DLD1 (cell line): Measurements from ENCODE around the gene DOLPP1.

Experiments
- in situ Hi-C: cut with HindIII; loops from 2 replicates; pipeline ENCODE4 v1.10.0; 2017; ENCODE audit warnings: low sequenced_read_pairs

The DOLPP1 gene

DNA sequence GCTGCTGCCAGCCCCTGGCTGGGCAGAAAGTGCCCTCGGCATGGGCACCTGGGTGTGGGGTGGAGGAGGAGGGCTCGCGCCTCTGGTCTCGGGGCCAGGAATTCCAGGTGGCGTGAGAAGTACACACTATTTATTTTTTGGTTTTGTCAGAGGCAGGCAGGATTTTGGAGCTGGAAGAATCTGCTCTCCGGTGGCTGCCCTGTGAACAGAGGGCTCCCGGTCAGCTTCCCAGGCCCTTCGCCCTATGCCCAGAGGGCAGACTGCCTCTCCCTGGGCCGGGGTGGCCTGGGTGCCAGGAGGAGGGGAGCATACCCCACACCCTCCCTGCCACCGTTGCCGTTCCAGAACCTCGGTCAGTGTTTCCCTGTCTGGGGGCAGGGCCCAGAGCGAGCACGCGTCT lies 8.3 kb downstream of the DOLPP1 start:
- in situ Hi-C loops, result no loop called here

DNA sequence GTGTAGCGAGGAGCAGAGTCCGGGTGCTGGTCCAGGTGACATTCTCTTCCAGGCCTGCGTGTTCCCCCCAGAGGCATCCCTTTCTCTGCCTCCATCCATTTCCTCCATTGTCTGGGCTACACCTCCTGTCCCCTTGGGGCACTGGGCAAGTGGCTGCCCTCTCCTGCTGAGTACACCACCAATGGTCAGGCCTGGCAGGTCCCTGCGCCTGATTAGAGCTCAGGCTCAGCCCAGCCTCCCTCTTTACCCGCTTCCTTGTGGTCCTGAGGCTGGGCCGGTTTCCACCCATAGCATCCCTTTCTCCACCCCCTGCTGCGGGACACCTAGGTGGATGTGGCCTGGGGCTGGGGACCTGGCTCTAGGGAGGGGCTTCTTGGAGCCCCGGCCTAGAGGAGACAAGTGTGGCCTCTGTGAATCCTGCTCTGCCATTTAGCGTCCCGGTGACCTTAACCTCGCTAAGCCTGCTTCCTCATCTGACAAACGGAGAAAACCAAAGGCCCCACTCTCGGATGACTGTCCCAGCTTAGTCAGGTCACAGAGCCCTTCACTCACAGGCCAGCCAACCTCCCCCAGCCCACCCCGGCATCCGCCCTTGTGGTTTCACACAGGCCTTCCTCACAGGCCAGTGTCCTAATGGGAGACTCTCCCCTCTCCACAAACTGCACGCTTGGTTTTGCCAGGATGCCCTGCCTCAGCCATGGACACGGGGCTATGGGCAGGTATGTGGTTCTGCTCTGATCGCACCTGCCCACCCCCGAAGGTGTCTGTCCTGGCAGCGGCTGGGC lies 12.9 kb downstream of the DOLPP1 start:
- in situ Hi-C loops, result no loop called here

DNA sequence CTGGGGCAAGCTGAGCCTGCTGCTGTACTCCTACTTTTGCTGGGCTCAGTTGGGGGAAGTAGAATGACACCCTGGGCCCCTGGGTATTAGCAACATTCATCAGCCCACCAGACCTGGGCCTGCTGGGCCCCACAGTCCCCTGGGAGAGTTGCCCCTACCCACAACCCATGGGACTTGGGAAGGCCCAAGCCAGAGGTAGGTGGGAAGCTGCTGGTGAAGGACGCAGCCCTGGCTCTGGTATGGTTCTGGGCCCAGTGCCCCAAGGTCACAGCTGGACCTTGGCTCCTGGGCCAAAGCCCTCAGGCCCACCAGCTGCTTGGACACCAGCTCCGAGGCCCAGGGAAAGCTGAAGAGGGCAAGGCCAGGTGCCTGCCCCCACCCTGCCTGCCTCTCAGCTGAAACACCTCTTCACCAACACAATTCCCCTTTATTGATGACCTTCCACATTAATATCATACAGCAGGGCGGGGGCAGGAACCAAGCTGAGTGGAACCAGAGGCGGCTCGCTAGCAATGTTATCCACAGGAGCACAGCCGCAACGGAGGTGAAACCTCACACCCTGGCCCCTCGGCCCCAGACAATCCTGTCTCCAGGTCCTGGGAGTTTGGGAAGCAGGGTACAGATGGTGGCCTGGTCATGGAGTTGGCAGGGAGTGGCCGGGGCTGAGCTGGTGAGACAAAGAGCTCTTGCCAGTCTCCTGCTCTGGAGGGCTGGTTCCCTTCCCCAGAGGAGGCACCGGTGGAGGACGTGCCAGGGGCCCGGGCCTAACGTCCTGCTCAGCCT lies 13.7 kb downstream of the DOLPP1 start:
- in situ Hi-C loops, result no loop called here

DNA sequence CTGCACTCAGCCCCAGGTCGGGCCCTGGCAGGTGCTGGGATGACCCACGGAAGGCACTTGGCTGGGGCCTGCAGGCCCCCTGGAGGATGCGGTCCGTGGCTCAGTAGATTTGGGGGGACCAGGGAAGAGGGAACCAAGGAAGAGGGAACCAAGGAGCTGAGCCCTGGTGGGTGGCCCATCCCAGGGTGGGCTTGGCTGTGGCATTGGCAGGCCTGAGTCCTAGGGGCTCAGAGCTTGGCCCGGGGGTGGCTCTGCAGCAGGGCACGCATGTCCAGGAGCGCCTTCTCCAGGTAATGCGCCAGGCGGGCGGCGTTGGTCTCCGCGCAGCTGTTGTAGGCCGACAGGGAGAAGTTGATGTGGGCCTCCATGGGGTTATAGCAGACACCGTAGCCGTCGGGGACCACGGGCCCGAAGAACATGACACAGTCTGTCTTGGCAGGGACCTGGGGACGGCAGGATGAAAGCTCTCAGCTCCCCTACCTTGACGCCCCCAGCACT lies 14.3 kb downstream of the DOLPP1 start:
- in situ Hi-C loops, result no loop called here

DNA sequence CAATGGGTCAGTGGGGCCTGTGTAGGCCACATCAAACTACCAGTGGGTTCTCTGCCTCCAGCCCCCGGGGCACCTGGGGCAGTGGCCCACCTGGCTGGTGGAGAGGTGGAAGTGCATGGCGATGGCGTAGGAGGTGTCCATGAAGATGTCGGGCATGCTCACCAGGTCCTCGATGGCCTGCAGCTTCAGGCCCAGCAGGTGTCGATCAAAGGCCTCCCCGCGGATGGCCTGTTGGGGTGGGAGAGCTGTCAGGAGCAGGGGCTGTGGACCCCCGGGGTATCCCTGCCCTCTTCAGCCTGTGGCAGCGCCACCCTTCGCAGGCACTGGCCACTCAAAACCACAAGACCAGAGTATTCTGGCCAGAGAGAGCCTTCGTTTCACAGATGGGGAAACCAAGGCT lies 15.0 kb downstream of the DOLPP1 start:
- in situ Hi-C loops, result no loop called here

DNA sequence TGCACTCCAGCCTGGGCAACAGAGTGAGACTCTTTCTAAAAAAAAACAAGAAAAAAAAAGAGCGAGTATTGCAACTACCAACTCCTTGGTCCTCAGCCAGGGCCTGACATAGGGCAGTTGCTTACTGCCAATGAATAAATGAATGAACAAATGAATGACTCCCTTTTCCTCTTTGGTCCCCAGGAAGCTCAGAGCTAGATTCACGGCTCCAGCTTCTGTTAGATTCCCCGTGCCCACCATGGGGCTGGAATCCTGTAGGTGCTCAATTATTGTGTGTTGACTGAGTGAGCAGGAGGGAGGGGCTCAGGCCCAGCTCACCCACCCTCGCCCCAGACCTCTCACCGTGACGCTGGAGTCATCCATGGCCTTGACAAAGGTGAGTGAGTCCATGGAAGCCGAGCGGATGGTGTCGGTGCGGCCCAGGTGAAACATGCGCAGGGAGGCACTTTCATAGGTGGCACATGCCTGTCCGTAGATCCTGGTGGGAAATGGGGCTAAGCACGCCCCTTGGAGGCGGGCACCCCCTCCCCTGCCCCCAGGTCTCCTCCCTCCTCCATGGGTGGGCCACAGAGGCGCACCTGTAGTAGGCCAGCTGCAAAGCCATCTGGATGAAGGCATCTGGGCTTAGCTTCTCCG lies 16.9 kb downstream of the DOLPP1 start:
- in situ Hi-C loops, result no loop called here

DNA sequence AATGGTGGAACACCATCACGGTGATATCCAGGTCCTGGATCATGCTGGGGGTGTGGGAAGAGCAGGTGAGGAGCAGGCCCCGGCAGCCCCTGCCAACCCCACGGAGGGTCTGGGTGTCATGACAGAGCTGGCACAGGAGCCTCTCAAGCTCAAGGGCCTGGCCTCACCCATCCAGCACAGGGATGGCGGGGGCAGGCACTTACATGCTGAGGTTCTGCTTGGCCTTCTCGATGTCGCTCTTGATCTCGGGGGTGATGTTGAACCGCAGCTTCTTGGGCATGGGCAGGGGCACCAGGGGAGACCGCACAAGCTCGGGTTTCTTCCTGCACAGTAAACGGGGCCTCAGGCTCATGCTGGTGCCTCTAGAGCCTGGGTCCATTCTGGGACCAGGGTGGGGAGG lies 17.4 kb downstream of the DOLPP1 start:
- in situ Hi-C loops, result no loop called here

DNA sequence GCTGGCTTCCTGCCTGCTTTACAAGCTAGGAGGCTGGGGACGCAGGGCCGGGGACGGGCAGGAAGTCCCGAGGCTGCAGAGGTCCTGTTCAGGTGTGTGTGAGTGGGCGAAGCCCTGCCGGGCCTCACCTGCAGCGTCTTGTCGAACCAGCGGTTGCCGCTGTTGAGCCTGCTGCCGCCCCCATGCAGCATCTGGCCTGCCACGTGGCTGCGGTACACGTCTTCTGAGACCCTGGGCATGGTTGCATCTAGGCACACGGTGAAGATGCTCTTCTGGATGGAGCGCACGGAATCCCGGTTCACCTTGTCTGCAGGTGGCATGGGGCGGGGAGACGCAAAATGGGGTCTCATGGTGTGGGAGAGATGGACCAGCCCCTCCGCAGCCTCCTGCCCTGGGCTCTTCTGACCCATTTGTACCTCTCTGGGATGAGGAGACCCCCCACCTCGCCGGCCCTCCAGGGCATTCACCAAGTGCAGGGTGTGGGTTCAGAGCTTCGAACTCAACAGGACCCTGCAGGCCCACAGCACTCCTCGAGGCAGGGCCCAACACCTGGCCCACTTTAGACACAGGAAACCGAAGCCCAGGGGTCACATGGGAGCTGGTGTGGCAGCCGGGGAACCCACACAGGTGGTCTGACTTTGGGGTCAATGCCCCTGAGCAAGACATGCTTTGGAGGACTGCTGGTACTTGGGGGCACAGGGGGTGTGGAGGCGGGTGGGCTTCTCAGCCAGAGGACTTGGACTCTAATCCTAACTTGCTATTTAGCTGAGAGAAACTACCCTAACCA lies 19.7 kb downstream of the DOLPP1 start:
- in situ Hi-C loops, result no loop called here

DNA sequence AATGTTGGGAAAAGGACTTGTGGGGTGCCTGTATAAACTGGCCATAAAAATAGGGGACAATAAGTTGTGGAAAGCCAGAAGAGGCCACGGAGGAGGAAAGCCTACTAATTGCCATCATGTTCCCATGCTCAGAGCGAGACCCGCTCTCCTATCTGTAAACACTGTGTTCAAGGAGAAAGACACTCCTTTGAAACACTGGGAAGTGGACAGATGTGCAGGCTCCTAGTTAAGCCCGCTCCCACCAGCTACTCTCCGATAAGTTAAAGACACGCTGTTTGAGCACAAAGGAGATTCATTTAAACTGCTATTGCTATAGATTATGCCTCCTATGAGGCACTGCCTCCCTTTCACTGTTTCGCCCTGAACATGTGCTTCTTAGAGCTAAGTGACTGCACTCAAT lies 20.4 kb downstream of the DOLPP1 start:
- in situ Hi-C loops, result no loop called here

DNA sequence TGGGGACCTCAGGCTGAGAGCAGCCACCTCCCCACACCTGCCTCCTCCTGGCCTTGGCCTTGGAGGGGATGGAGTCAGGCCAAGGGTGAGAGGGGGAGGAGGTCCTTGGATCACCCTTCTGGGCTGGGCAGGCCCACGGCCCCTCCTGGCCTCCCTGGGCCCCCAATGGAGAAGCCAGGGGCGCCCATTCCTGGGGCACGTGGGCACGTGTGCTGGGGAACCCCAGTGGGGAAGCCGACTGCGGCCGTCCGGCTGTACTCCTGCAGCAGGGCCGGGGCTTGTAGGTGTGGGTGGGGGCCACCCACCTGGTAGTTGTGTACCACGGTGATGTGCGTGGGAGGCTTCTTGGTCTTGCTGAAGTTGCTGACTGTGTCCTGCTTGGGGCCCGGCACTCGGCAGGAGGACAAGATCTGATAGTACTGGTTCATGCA lies 21.2 kb downstream of the DOLPP1 start:
- in situ Hi-C loops, result no loop called here

DNA sequence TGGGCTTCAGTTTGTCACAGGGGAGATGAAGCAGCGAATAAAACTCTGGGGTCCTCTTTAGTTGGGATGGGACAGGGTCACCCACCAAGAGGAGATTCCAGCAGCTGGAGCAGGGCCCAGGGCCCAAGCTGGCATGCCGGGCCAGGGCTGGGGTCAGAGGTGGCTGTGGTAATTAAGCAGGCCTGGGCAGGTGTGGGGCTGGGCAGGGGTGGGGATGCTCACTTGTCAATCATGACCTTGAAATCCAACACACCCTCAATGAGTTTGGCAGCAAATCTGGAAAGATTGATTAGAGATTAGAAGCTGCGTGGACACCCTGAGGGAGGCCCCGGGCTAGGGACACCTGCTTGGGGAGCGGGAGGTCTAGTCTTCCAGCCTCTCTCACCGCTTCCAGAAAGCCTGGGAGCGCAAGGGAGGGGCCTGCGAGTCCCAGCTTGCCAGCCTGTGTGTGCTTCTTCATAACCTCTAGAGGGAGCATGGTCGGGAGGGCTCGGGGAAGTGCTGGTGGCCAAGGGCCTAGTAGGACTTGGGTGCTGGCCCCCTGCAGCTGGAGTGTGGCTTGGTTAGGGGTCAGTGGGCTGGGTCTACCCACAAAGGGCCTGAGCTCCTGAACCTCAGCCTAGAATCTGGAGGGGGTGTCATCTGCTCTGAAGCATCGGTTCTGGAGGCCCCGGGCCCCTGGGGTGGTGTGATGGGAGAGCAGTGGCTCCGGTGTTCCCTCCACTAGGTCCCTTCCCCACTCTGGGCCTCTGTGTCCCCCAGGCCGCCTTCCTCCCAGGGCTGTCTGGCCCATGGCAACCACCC lies 22.1 kb downstream of the DOLPP1 start:
- in situ Hi-C loops, result no loop called here

DNA sequence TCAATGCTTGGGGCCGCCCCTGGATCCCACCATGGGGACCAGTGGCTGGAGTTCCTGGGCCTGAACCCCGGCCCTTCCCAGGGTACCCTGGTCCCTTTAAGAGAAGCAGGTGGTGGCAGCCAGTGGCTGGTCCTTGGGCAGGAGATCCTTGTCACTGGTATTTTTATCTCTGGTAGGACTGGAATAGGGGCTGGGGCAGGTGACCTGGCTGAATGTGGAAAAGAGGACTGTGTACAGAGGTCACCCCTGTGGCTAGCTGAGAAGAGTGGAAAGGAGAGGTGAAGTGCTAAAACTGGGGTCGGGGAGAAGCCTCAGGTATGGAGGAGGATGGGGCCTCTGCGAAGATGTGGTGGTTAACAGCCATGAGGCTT lies 22.7 kb downstream of the DOLPP1 start:
- in situ Hi-C loops, result no loop called here

DNA sequence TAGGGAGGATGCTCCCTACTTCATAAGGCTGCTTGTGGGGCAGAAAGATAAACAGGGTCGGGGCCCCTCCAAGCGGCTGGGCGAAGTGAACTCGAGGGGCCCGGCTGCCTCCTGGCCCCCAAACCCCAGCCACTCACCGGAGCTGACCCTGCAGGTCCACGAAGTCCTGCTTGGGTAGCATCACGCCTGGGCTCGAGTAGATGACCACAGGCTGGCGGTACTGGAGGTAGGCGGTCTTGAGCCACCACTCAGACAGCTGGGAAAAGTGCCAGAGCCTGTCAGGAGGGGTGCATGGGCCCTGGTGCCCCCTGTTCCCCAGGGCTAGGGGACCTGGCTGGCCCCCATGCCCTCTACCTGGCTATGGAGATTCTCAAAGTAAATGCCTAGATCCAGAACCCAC lies 23.1 kb downstream of the DOLPP1 start:
- in situ Hi-C loops, result no loop called here

DNA sequence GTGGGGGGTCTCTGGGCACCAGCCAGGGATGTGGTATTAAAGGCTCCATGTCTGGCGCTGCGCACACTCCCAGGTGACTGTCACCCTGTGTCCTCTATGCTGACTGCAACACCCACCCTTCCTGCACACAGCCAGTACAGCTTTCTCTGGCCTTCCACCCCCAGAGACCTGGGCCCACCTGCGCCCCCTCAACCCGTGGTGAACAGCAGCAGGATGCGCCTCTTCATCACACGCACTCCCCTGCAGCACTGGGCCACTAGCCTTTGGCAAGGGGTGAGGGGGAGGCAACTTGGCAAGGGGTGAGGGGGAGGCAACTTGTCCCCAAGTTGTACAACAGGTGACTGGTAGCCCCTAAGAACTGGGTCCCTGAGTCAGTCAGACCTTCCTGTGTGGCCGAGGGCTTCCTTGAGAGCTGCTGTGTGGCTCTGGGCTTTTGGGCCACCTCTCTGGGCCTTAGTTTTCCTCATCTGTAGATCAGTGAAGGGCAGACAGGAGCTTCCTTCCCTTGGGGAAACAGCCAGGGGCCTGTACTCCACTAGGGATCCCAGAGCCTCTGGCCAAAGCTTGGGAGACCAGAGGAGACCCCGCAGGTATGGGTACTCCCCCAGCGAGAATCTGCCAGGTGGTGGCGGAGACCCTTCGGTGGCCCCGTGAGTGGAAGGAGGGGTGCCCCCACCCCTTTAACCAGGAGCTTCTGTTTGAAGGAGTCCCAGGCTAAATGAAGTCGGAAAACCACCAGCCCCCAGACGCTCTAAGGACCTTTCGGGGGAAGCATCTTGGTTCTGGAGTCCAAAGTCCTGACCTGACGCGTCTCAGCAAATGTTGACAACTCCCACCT lies 25.2 kb downstream of the DOLPP1 start:
- in situ Hi-C loops, result no loop called here

DNA sequence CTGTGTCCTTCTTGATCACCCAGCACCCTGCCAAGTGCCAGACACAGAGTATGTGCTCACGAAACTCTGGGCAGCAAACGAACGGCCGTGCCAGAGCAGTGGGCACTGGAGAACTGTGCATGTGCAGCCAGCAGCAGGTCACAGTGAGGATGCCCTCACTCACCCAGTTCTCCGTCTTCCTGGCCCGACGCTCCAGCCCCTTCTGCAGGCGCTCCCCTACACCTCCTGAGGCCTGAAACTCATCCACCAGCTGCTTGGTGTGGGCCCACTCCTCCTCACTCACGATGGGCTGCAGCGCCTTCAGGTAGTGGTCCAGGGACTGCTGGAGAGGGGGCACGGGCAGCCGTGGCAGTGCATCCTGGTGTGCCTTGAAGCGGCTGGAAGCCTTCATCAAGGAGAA lies 26.7 kb downstream of the DOLPP1 start:
- in situ Hi-C loops, result no loop called here

DNA sequence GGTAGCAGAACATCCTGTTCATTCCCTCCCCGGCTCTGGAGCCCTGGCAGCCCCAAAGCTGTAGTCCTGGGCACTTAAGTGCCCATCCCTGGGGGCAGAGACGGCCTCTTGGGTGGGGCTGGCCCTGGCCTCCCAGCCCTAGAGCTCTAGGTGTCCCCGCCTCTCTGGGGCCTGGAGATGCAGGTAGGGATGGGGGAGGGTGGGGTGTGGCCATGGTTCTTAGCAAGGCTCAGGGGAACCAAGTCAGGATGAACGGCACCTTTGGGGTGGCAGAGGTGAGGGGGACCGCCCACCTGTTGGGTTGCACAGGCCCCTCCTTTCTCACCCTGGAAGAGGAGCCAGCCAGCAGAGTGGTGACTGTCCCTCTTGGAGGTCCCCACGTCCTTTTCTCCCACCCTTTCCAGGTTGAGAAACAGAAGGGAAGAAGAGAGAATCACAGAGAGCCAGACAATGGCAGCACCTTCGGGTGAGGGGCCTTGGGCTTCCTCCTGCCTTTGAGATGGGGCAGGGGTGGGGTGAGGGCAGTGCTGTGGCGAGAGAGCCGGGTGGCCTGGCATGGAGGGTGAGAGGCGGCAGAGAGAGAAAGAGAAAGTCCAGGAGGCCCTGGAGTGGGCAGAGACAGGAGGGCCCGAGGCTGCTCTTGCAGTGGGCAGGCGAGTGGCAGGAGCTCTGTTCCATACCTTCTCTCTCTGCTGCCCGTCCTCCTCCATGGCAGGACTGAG lies 27.3 kb downstream of the DOLPP1 start:
- in situ Hi-C loops, result no loop called here

DNA sequence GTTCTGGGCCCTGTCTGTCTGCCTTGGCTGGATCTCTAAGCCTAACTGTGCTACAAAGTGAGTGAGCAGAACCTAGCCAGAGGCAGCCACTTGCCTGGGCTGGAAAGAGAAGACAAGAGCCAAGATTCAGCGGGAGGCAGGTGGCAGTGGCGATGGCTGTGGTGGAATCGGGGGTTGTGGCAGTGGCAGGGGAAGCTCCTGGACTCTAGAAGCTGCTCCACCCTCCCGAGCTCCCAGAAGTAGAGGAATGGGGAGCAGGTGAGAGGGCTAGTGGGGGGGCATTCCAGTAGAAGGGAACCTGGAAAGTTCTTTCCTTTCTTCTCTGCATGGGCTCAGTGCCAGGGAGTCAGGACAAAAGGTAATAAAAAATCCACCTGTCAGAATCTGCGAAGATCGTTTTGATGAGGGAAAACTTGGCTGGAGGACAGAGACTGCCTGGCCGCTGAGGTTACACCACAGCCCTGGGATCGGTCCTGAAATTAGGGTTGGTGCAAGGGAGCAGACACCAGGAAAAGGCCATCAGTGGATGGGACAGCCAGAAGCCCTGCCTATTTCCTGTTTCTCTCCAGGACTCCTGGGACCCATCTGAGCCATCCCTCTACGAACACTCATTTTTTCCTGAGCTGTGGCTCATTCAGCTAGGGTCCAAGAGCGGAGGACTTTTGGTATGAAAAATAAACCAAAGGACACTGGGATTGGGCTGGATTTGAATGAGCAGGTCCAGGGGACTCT lies 28.1 kb downstream of the DOLPP1 start:
- in situ Hi-C loops, result no loop called here

DNA sequence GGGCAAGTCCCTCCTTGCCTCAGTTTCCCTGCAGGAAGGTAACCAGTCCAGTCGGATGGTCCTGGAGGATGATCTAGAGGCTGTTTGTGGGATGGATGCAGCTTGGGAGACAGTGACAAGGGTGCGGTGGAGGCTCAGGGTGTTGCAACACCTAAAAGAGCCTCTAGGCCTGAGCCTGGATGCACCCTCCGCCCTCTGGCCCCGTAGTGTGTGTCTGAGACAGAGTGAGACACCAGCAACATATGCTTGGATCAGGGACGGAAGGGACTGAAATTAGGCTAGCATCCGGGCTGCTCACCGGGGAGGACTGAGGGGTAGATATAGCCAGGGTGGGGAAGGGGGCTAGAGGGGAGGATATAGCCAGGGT lies 28.6 kb downstream of the DOLPP1 start:
- in situ Hi-C loops, result no loop called here
